Measurements from ENCODE around the gene SLC35G4. TPM values are rescaled to one million over a fixed set of nuclear protein-coding genes. Genes with fewer than 3 reads are reported as not detected.
"Not testable (repeated sequence)": the region's sequence is repeated elsewhere in the genome, so short reads cannot be mapped to it uniquely, and the experiment has no call there.

Gene SLC35G4
- total RNA-seq, 2 donors from 2014 or later, result not detected

GRCh38 chr18:11600321-11600720 is 9.1 kb upstream of the SLC35G4 start:
- H3K9me3 ChIP-seq (ENCODE audit: control insufficient read depth, low read length), result no peaks in the 10 kb centered on the region
- no peaks in the 10 kb centered on the region for H3K27me3 Mint-ChIP-seq (ENCODE audit: insufficient read depth)
- no peaks in the 10 kb centered on the region for H3K36me3 ChIP-seq (ENCODE audit: control insufficient read depth, insufficient read depth, low read length)
- TF ChIP-seq CTCF (conservative IDR thresholded peaks at IDR 0.05), result no peak
- no peak overlapping the region for H3K27ac Mint-ChIP-seq
- H3K27me3 ChIP-seq (ENCODE audit: control insufficient read depth, insufficient read depth, low read length, poor library complexity, severe bottlenecking), result no peaks in the 10 kb centered on the region
- H3K36me3 Mint-ChIP-seq (ENCODE audit: low read depth), result no peaks in the 10 kb centered on the region
- DNase-seq, result no peak
- WGBS, 2 experiments (ENCODE audit: insufficient coverage in 1 of 2, insufficient read length in 1 of 2), result 93 to 98% methylated on average over 3 of the region's 3 CpGs
- H3K9ac ChIP-seq (ENCODE audit: extremely low read depth, low read length, poor library complexity, severe bottlenecking), result no peak overlapping the region
- H3K4me3 ChIP-seq (ENCODE audit: low read length), result no peak overlapping the region
- H3K27ac ChIP-seq (ENCODE audit: low read depth, low read length), result no peak overlapping the region
- H3K4me1 ChIP-seq (ENCODE audit: control insufficient read depth, insufficient read depth, low read length), result no peaks in the 10 kb centered on the region
- peaks cover 18% of the 10 kb centered on the region for H3K9me3 Mint-ChIP-seq
- no peak overlapping the region for H3K4me3 Mint-ChIP-seq
- peaks cover 16% of the 10 kb centered on the region for H3K4me1 Mint-ChIP-seq

GRCh38 chr18:11607906-11608305 is 1.5 kb upstream of the SLC35G4 start:
- Histone ChIP-seq H3K9ac (ENCODE audit: extremely low read depth, low read length, poor library complexity, severe bottlenecking) (no peak overlapping the region), H3K9me3 (ENCODE audit: control insufficient read depth, low read length) (no peaks in the 10 kb centered on the region), H3K36me3 (ENCODE audit: control insufficient read depth, insufficient read depth, low read length) (no peaks in the 10 kb centered on the region), H3K4me3 (ENCODE audit: low read length) (no peak overlapping the region), H3K27me3 (ENCODE audit: control insufficient read depth, insufficient read depth, low read length, poor library complexity, severe bottlenecking) (no peaks in the 10 kb centered on the region), H3K27ac (ENCODE audit: low read depth, low read length) (no peak overlapping the region), H3K4me1 (ENCODE audit: control insufficient read depth, insufficient read depth, low read length) (no peaks in the 10 kb centered on the region)
- DNase-seq, result peak; percentile 26
- H3K9me3 Mint-ChIP-seq, result peaks cover 4% of the 10 kb centered on the region
- H3K4me1 Mint-ChIP-seq, result peaks cover 6% of the 10 kb centered on the region
- WGBS, 2 experiments (ENCODE audit: insufficient coverage in 1 of 2, insufficient read length in 1 of 2), result 48 to 50% methylated on average over 2 of the region's 2 CpGs
- H3K27me3 Mint-ChIP-seq (ENCODE audit: insufficient read depth), result no peaks in the 10 kb centered on the region
- H3K4me3 Mint-ChIP-seq, result no peak overlapping the region
- no peak overlapping the region for H3K27ac Mint-ChIP-seq
- H3K36me3 Mint-ChIP-seq (ENCODE audit: low read depth), result no peaks in the 10 kb centered on the region
- no peak for TF ChIP-seq CTCF (conservative IDR thresholded peaks at IDR 0.05)

GRCh38 chr18:11608618-11609017 is 778 bp upstream of the SLC35G4 start:
- not testable (repeated sequence) for H3K27me3 ChIP-seq (ENCODE audit: control insufficient read depth, insufficient read depth, low read length, poor library complexity, severe bottlenecking); H3K4me3 Mint-ChIP-seq; H3K4me1 ChIP-seq (ENCODE audit: control insufficient read depth, insufficient read depth, low read length); DNase-seq; H3K36me3 ChIP-seq (ENCODE audit: control insufficient read depth, insufficient read depth, low read length); H3K36me3 Mint-ChIP-seq (ENCODE audit: low read depth); H3K27ac Mint-ChIP-seq; H3K9me3 ChIP-seq (ENCODE audit: control insufficient read depth, low read length); H3K9me3 Mint-ChIP-seq; H3K9ac ChIP-seq (ENCODE audit: extremely low read depth, low read length, poor library complexity, severe bottlenecking); H3K4me3 ChIP-seq (ENCODE audit: low read length); H3K27me3 Mint-ChIP-seq (ENCODE audit: insufficient read depth); H3K4me1 Mint-ChIP-seq; H3K27ac ChIP-seq (ENCODE audit: low read depth, low read length)
- 95% methylated on average over 3 of the region's 19 CpGs; no CpG with 5 or more reads in 1 of the 2 experiments for WGBS, 2 experiments (ENCODE audit: insufficient coverage in 1 of 2, insufficient read length in 1 of 2)

- not testable (repeated sequence) for H3K9ac ChIP-seq (ENCODE audit: extremely low read depth, low read length, poor library complexity, severe bottlenecking); H3K27me3 ChIP-seq (ENCODE audit: control insufficient read depth, insufficient read depth, low read length, poor library complexity, severe bottlenecking); H3K36me3 Mint-ChIP-seq (ENCODE audit: low read depth); H3K9me3 ChIP-seq (ENCODE audit: control insufficient read depth, low read length); H3K27ac Mint-ChIP-seq; H3K4me3 ChIP-seq (ENCODE audit: low read length); H3K27ac ChIP-seq (ENCODE audit: low read depth, low read length); H3K4me3 Mint-ChIP-seq; H3K4me1 Mint-ChIP-seq; H3K36me3 ChIP-seq (ENCODE audit: control insufficient read depth, insufficient read depth, low read length); DNase-seq; H3K4me1 ChIP-seq (ENCODE audit: control insufficient read depth, insufficient read depth, low read length); H3K27me3 Mint-ChIP-seq (ENCODE audit: insufficient read depth)
- WGBS, 2 experiments (ENCODE audit: insufficient coverage in 1 of 2, insufficient read length in 1 of 2), result 85 to 91% methylated on average over 15 to 18 of the region's 18 CpGs
- H3K9me3 Mint-ChIP-seq, result peaks cover 16% of the 10 kb centered on the region
Measured at GRCh38 chr18:11613073-11613472, 3.7 kb downstream of the SLC35G4 start.

GRCh38 chr18:11613611-11614010 is 4.2 kb downstream of the SLC35G4 start:
- 94% methylated on average over 11 to 23 of the region's 23 CpGs for WGBS, 2 experiments (ENCODE audit: insufficient coverage in 1 of 2, insufficient read length in 1 of 2)
- not testable (repeated sequence) for H3K36me3 ChIP-seq (ENCODE audit: control insufficient read depth, insufficient read depth, low read length)

GRCh38 chr18:11614042-11614441 is 4.6 kb downstream of the SLC35G4 start:
- not testable (repeated sequence) for H3K4me1 ChIP-seq (ENCODE audit: control insufficient read depth, insufficient read depth, low read length); H3K36me3 ChIP-seq (ENCODE audit: control insufficient read depth, insufficient read depth, low read length); H3K4me1 Mint-ChIP-seq; H3K4me3 Mint-ChIP-seq; H3K27me3 ChIP-seq (ENCODE audit: control insufficient read depth, insufficient read depth, low read length, poor library complexity, severe bottlenecking); H3K4me3 ChIP-seq (ENCODE audit: low read length); H3K9ac ChIP-seq (ENCODE audit: extremely low read depth, low read length, poor library complexity, severe bottlenecking); H3K27ac Mint-ChIP-seq; H3K36me3 Mint-ChIP-seq (ENCODE audit: low read depth); H3K9me3 ChIP-seq (ENCODE audit: control insufficient read depth, low read length); H3K27ac ChIP-seq (ENCODE audit: low read depth, low read length); H3K27me3 Mint-ChIP-seq (ENCODE audit: insufficient read depth); DNase-seq
- WGBS, 2 experiments (ENCODE audit: insufficient coverage in 1 of 2, insufficient read length in 1 of 2), result 90% methylated on average over 10 to 21 of the region's 21 CpGs
- H3K9me3 Mint-ChIP-seq, result peaks cover 16% of the 10 kb centered on the region

More at GRCh38 chr18:11613611-11614010, 4.2 kb downstream of the SLC35G4 start:
- not testable (repeated sequence) for H3K36me3 Mint-ChIP-seq (ENCODE audit: low read depth); H3K9me3 ChIP-seq (ENCODE audit: control insufficient read depth, low read length); H3K27me3 Mint-ChIP-seq (ENCODE audit: insufficient read depth); H3K4me3 Mint-ChIP-seq; H3K27ac Mint-ChIP-seq; H3K4me1 Mint-ChIP-seq; H3K4me1 ChIP-seq (ENCODE audit: control insufficient read depth, insufficient read depth, low read length); H3K9ac ChIP-seq (ENCODE audit: extremely low read depth, low read length, poor library complexity, severe bottlenecking); H3K27me3 ChIP-seq (ENCODE audit: control insufficient read depth, insufficient read depth, low read length, poor library complexity, severe bottlenecking); DNase-seq; H3K4me3 ChIP-seq (ENCODE audit: low read length); H3K27ac ChIP-seq (ENCODE audit: low read depth, low read length)
- peaks cover 16% of the 10 kb centered on the region for H3K9me3 Mint-ChIP-seq

All from endodermal cell (in vitro differentiated cells).